ENCODE data around the gene CDK8. TPM values are rescaled to one million over a fixed set of nuclear protein-coding genes. Genes with fewer than 3 reads are reported as not detected.

The CDK8 gene
- total and polyA plus RNA-seq, 9 of the 15 experiments (the other 6 are each of a cell fraction or from before 2014, with no cell fraction given), result 11.3 to 33.7 (median 20.3) TPM

GRCh38 chr13:26253787-26254582 lies at the start of gene CDK8 (continued):
- no peak for TF ChIP-seq CGGBP1 (CRISPR knock-in tag; IDR thresholded peaks at IDR 0.05)
- TF ChIP-seq TEAD4 (IDR thresholded peaks at IDR 0.05; ENCODE audit: low read length), result no peak
- TF ChIP-seq TEAD4 (CRISPR knock-in tag; IDR thresholded peaks at IDR 0.05; ENCODE audit: borderline replicate concordance), result no peak
- TF ChIP-seq ZNF644 (tag; IDR thresholded peaks at IDR 0.05; ENCODE audit: low read depth), result peak; percentile 72
- TF ChIP-seq SMARCC2 (IDR thresholded peaks at IDR 0.05; ENCODE audit: low read depth), result no peak
- no peak for TF ChIP-seq TGIF2 (CRISPR knock-in tag; IDR thresholded peaks at IDR 0.05)
- TF ChIP-seq ZNF436 (CRISPR knock-in tag; IDR thresholded peaks at IDR 0.05), result no peak
- TF ChIP-seq HNRNPL (IDR thresholded peaks at IDR 0.05; ENCODE audit: low read depth, low read length), result peak; percentile 78; the same call in 1 of the 2 replicates
- no peak for TF ChIP-seq NR1H2 (CRISPR knock-in tag; IDR thresholded peaks at IDR 0.05)
- no peak for TF ChIP-seq ZNF592 (IDR thresholded peaks at IDR 0.05)
- TF ChIP-seq ZBTB43 (CRISPR knock-in tag; IDR thresholded peaks at IDR 0.05), result 0 out of 2 replicates have a peak, but pooled peaks have one; percentile 47
- peak; percentile 55; the same call in 1 of the 2 replicates for TF ChIP-seq PHF8 (IDR thresholded peaks at IDR 0.05; ENCODE audit: borderline replicate concordance, low read length)
- TF ChIP-seq ZNF143 (CRISPR knock-in tag; IDR thresholded peaks at IDR 0.05), result peak; percentile 92
- TF ChIP-seq VEZF1 (CRISPR knock-in tag; IDR thresholded peaks at IDR 0.05), result peak; percentile 80
- peak; percentile 65 to 85 for TF ChIP-seq MNT (conservative IDR thresholded peaks at IDR 0.05)
- TF ChIP-seq HEY1 (CRISPR knock-in tag; IDR thresholded peaks at IDR 0.05; ENCODE audit: borderline replicate concordance), result no peak
- no peak for TF ChIP-seq ETV1 (tag; conservative IDR thresholded peaks at IDR 0.05; ENCODE audit: low read depth)
- TF ChIP-seq ZSCAN32 (CRISPR knock-in tag; IDR thresholded peaks at IDR 0.05), result no peak

All from K562 (cell line).